ENCODE measurements around the gene ACSS2.

GRCh38 chr20:34892671-34893070 is 16.3 kb downstream of the ACSS2 start:
- TF ChIP-seq CTCF (IDR thresholded peaks at IDR 0.05) (no peak), POLR2A (IDR thresholded peaks at IDR 0.05) (no peak)
